ENCODE measurements around the gene TECTA. TPM values are rescaled to one million over a fixed set of nuclear protein-coding genes. Genes with fewer than 3 reads are reported as not detected.

Gene TECTA
- total and polyA plus RNA-seq, 2 donors (not counting 1 experiment from before 2014, with no cell fraction given), result 0.30 to 0.33 TPM

DNA sequence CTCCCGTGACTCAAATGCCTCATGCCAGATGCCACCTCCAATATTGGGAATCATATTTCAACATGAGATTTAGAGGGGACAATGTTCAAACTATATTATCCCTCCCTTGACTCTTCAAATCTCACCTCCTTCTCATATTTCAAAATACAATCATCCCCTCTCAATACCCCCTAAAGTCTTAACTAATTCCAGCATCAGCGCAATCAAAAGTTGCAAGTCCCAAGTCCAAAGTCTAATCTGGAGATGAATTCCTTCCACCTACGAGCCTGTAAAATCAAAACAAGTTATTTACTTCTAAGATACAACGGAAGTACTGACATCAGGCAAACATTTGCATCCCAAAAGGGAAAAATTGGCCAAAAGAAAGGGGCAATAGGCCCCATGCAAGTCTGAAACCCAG, 124.3 kb downstream of the TECTA start:
- H3K4me1 ChIP-seq (ENCODE audit: control insufficient read depth, extremely low read depth, insufficient read depth, low read length), result no peaks in the 10 kb centered on the region
- peaks cover 2% of the 10 kb centered on the region for H3K27me3 ChIP-seq (ENCODE audit: control insufficient read depth, insufficient read depth, low read length)
- no peaks in the 10 kb centered on the region for H3K36me3 ChIP-seq (ENCODE audit: control insufficient read depth, insufficient read depth, low read length)
- no peaks in the 10 kb centered on the region for H4K20me1 ChIP-seq (ENCODE audit: control insufficient read depth, extremely low read depth, insufficient read depth, low read length)
- H3K4me2 ChIP-seq (ENCODE audit: extremely low read depth, insufficient read depth, low read length), result no peak overlapping the region
- no peak for DNase-seq (ENCODE audit: low read depth in 2 of 2)
- no peak for TF ChIP-seq EZH2 (IDR thresholded peaks at IDR 0.05; ENCODE audit: low read length, missing control alignments)
- TF ChIP-seq, protein P1, sequence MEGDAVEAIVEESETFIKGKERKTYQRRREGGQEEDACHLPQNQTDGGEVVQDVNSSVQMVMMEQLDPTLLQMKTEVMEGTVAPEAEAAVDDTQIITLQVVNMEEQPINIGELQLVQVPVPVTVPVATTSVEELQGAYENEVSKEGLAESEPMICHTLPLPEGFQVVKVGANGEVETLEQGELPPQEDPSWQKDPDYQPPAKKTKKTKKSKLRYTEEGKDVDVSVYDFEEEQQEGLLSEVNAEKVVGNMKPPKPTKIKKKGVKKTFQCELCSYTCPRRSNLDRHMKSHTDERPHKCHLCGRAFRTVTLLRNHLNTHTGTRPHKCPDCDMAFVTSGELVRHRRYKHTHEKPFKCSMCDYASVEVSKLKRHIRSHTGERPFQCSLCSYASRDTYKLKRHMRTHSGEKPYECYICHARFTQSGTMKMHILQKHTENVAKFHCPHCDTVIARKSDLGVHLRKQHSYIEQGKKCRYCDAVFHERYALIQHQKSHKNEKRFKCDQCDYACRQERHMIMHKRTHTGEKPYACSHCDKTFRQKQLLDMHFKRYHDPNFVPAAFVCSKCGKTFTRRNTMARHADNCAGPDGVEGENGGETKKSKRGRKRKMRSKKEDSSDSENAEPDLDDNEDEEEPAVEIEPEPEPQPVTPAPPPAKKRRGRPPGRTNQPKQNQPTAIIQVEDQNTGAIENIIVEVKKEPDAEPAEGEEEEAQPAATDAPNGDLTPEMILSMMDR (conservative IDR thresholded peaks at IDR 0.05 in 1 of 2, IDR thresholded peaks at IDR 0.05 in 1 of 2; ENCODE audit: low read depth in 1 of 2, low read length in 2 of 2), result no peak
- H3K79me2 ChIP-seq (ENCODE audit: control insufficient read depth, insufficient read depth, low read length), result no peaks in the 10 kb centered on the region
- H3K9ac ChIP-seq (ENCODE audit: insufficient read depth, low read length), result no peak overlapping the region
- no peaks in the 10 kb centered on the region for H3K9me3 ChIP-seq (ENCODE audit: control insufficient read depth, insufficient read depth, low read depth, low read length)
- H3K27ac ChIP-seq (ENCODE audit: insufficient read depth, low read length), result no peak overlapping the region
- no peak overlapping the region for H2AFZ ChIP-seq (ENCODE audit: low read length)
- H3K4me3 ChIP-seq (replicated peaks in 1 of 4; ENCODE audit: control extremely low read depth in 1 of 4, insufficient read depth in 1 of 4, low read depth in 3 of 4, low read length in 4 of 4), result no peak overlapping the region

DNA sequence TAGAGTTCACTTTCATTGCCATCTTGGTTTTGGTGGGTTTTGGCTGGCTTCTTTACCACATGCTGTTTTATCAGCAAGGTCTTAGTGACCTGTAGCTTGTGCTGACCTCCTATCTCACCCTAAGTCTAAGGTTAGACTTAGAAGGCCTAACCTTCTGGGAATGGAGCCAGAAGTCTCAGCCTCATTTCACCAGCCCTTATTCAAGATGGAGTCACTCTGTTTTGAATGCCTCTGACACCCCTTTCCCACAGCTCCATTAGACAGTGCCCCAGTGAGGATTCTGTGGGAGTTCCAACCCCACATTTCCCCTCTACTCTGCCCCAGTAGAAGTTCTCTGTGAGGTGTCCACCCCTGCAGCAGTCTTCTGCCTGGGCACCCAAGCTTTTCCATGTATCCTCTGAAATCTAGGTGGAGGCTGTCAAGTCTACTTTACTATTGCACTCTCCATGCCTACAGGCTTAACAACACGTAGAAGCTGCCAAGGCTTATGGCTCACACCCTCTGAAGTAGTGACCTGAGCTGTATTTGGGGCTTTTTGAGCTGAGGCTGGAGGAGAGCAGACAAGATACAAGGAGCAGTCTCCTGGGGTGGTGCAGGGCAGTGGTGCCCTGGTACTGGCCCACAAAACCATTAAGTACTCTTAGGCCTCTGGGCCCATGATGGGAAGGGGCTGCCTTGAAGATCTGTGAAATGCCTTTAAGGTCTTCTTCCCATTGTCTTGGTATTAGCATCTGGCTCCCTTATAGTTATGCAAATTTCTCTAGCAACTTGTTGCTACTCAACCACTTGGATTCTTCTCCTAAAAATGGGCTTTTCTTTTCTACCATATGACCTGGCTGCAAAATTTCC, 125.6 kb downstream of the TECTA start:
- Histone ChIP-seq H3K4me1 (ENCODE audit: control insufficient read depth, extremely low read depth, insufficient read depth, low read length) (no peaks in the 10 kb centered on the region), H3K27ac (ENCODE audit: insufficient read depth, low read length) (no peak overlapping the region), H2AFZ (ENCODE audit: low read length) (no peak overlapping the region), H3K9me3 (ENCODE audit: control insufficient read depth, insufficient read depth, low read depth, low read length) (no peaks in the 10 kb centered on the region), H3K36me3 (ENCODE audit: control insufficient read depth, insufficient read depth, low read length) (no peaks in the 10 kb centered on the region), H3K9ac (ENCODE audit: insufficient read depth, low read length) (no peak overlapping the region), H3K4me3 (replicated peaks in 1 of 4; ENCODE audit: control extremely low read depth in 1 of 4, insufficient read depth in 1 of 4, low read depth in 3 of 4, low read length in 4 of 4) (no peak overlapping the region), H3K79me2 (ENCODE audit: control insufficient read depth, insufficient read depth, low read length) (no peaks in the 10 kb centered on the region), H4K20me1 (ENCODE audit: control insufficient read depth, extremely low read depth, insufficient read depth, low read length) (no peaks in the 10 kb centered on the region), H3K27me3 (ENCODE audit: control insufficient read depth, insufficient read depth, low read length) (peaks cover 2% of the 10 kb centered on the region), H3K4me2 (ENCODE audit: extremely low read depth, insufficient read depth, low read length) (no peak overlapping the region)
- no peak for TF ChIP-seq EZH2 (IDR thresholded peaks at IDR 0.05; ENCODE audit: low read length, missing control alignments)
- TF ChIP-seq, protein P1 (conservative IDR thresholded peaks at IDR 0.05 in 1 of 2, IDR thresholded peaks at IDR 0.05 in 1 of 2; ENCODE audit: low read depth in 1 of 2, low read length in 2 of 2), result no peak
- no peak for DNase-seq (ENCODE audit: low read depth in 2 of 2)

DNA sequence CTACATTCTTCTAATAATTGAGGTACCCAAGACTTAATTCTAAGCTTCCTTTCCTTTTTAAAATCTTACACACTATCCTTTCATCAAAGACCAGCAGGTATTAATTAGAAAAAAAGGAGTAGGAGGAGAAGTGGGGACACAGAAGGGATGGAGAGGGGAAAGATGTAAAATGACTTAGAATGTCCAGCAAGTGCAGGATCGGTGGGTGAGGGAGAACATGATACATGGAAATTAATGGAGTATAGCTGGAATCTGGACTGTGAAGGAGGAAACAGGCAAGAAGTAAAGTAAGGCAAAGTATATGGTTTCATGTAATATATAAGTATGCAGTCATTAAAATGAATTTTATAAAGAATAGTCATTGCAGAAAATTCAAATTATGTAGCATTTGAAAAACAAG, 127.8 kb downstream of the TECTA start:
- no peaks in the 10 kb centered on the region for H3K79me2 ChIP-seq (ENCODE audit: control insufficient read depth, insufficient read depth, low read length)
- H4K20me1 ChIP-seq (ENCODE audit: control insufficient read depth, extremely low read depth, insufficient read depth, low read length), result no peaks in the 10 kb centered on the region
- TF ChIP-seq, protein P1 (conservative IDR thresholded peaks at IDR 0.05 in 1 of 2, IDR thresholded peaks at IDR 0.05 in 1 of 2; ENCODE audit: low read depth in 1 of 2, low read length in 2 of 2), result no peak
- no peak for TF ChIP-seq EZH2 (IDR thresholded peaks at IDR 0.05; ENCODE audit: low read length, missing control alignments)
- no peak overlapping the region for H3K9ac ChIP-seq (ENCODE audit: insufficient read depth, low read length)
- no peaks in the 10 kb centered on the region for H3K36me3 ChIP-seq (ENCODE audit: control insufficient read depth, insufficient read depth, low read length)
- H2AFZ ChIP-seq (ENCODE audit: low read length), result no peak overlapping the region
- no peak overlapping the region for H3K27ac ChIP-seq (ENCODE audit: insufficient read depth, low read length)
- H3K4me2 ChIP-seq (ENCODE audit: extremely low read depth, insufficient read depth, low read length), result no peak overlapping the region
- H3K27me3 ChIP-seq (ENCODE audit: control insufficient read depth, insufficient read depth, low read length), result peaks cover 2% of the 10 kb centered on the region
- H3K4me1 ChIP-seq (ENCODE audit: control insufficient read depth, extremely low read depth, insufficient read depth, low read length), result no peaks in the 10 kb centered on the region
- H3K9me3 ChIP-seq (ENCODE audit: control insufficient read depth, insufficient read depth, low read depth, low read length), result no peaks in the 10 kb centered on the region
- no peak for DNase-seq (ENCODE audit: low read depth in 2 of 2)
- no peak overlapping the region for H3K4me3 ChIP-seq (replicated peaks in 1 of 4; ENCODE audit: control extremely low read depth in 1 of 4, insufficient read depth in 1 of 4, low read depth in 3 of 4, low read length in 4 of 4)
